AG04449 (cell line): ENCODE measurements around the gene ABHD17B.
A peak's percentile ranks its signal among the peaks of the same experiment; 100 is the strongest.
"Not testable (repeated sequence)": the region's sequence is repeated elsewhere in the genome, so short reads cannot be mapped to it uniquely, and the experiment has no call there.

Source experiments
- CTCF ChIA-PET: fragments of 350-600 bp; formaldehyde crosslinking; extraction: SDS; loops from one replicate; lab custom pipeline; 2021; ENCODE audit warnings: antibody characterized with exemption; lab: Yijun Ruan, JAX
- POLR2A ChIA-PET: fragments of 400-600, 350-600 bp; formaldehyde crosslinking; extraction: SDS; loops from one replicate; lab custom pipeline; 2020; ENCODE audit warnings: antibody characterized with exemption, inconsistent platforms; lab: Yijun Ruan, JAX
- DNase-seq: peaks from one replicate; pipeline ENCODE4 v3.0.0-alpha.2; 2010; ENCODE audit warnings: low read depth, low spot score
- H3K4me3 ChIP-seq: 2 replicates; pipeline ENCODE4 v1.5.1; 2011; ENCODE audit warnings: low read depth, mild to moderate bottlenecking, control low read depth, low read length
- CTCF ChIP-seq: IDR thresholded peaks from one replicate; pipeline ENCODE4 v1.5.1; 2011; ENCODE audit warnings: mild to moderate bottlenecking, moderate library complexity, low read length, control low read depth, inconsistent platforms; ENCODE audit not compliant: insufficient read depth; ENCODE audit errors: missing control alignments

ABHD17B gene

DNA sequence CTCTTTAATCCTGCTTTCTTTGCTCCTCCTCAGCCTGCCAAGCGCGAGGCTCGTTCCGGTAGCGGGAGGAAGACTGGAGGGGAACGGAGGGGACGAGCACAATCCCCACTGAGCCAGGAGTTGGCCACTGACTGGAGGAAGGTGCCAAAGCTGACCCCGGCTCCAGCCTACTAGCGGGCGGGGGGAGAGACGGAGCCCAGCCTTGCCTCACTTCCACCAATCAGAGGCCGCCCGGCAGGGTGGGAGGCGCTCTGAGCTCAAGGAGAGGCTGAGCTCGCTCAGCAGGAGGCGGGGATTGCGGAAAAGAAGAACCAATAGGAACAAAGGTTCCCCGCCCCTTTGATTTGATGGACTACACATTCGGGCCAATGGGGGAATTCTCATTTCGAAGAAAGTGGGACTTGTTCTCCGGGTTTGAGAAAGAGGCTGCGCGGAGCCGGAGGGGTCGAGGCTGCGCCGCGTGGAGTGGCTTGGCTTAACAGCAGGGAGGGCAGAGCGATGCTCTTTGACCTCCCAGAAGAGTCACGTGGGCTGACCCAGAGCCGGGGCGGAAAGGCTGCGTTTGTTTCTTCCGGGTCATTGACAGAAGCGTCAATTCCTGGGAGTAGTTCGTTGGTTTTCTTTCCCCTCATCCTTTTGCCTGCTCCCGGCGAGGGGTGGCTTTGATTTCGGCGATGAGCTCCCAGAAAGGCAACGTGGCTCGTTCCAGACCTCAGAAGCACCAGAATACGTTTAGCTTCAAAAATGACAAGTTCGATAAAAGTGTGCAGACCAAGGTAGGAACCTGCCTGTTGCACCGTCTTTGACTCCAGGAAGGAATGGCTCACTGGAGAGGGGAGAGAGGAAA lies at the start of gene ABHD17B, which contains the start of gene C9orf85:
Gene ABHD17B, minus strand, starts transcription at position 133 of the 847 bp plus-strand sequence. CDS start 36,113 bp downstream, outside the sequence.
Gene C9orf85, plus strand, starts transcription at position 579 of the 847 bp plus-strand sequence. Its CDS starts 96 bp downstream, at position 675.
- POLR2A ChIA-PET = interaction anchor here (0.6 to 1.8 kb wide), 15 partner anchors 9 to 113 kb away, joined by 3 to 15 read pairs (median 5); no protein-coding TSS in a partner anchor
- H3K4me3 ChIP-seq = peak within 1 kb of the TSS; percentile 89
- peak; percentile 97 for DNase-seq
- TF ChIP-seq CTCF = no peak
- CTCF ChIA-PET = interaction anchor here (1.1 to 1.5 kb wide), 5 partner anchors 15 to 113 kb away, joined by 3 to 5 read pairs (median 3); no protein-coding TSS in a partner anchor

- CTCF ChIA-PET = interaction anchor here (0.5 to 2.3 kb wide), 3 partner anchors 11 to 131 kb away, joined by 3 to 6 read pairs (median 5); no protein-coding TSS in a partner anchor
- no peak for DNase-seq
Observed at GRCh38 chr9:71955300-71955915, 44.4 kb upstream of the ABHD17B start.

GRCh38 chr9:71954652-71955051 lies 43.7 kb upstream of the ABHD17B start:
- CTCF ChIA-PET = interaction anchor here (0.5 to 2.3 kb wide), 3 partner anchors 10 to 130 kb away, joined by 3 to 6 read pairs (median 5); no protein-coding TSS in a partner anchor
- DNase-seq, POLR2A ChIA-PET, H3K4me3 ChIP-seq: not testable (repeated sequence)

More at GRCh38 chr9:71955300-71955915, 44.4 kb upstream of the ABHD17B start:
- POLR2A ChIA-PET = no interaction called here
- no peak for TF ChIP-seq CTCF
- H3K4me3 ChIP-seq = no peak overlapping the region

DNA sequence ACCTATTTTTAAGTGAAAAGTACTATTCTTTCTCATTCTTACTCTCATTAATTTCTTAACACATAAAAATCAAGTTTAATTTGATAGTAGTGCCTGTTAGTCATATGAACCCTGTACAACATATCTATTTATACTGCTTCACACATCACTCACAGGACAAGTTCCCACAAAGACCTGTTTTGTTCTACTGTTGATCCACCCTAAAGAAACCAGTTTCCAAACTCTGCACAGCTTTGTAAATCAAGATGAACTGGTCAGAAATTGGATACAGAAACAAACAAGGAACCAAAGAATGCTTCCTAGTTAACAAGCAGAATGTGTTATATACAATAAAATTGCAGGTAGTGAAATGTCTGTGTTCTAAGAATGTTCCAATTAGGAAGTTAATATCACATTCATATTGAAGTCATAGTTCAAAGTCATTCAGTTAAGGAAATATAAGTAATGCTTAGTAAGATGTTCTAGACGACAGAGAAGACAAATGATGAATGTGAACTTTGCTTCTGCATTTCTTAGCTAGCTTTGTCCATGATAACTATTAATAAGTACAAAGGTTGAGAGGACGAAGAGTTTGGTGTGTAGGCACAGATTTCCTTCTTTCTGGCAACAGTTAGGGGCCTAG lies 33.9 kb upstream of the ABHD17B start:
- no peak for TF ChIP-seq CTCF
- no peak for DNase-seq
- ChIA-PET POLR2A (no interaction called here), CTCF (interaction anchor here (1.5 kb wide), 1 partner anchor 9 kb away, joined by 5 read pairs; no protein-coding TSS in a partner anchor)
- H3K4me3 ChIP-seq = no peak overlapping the region

DNA sequence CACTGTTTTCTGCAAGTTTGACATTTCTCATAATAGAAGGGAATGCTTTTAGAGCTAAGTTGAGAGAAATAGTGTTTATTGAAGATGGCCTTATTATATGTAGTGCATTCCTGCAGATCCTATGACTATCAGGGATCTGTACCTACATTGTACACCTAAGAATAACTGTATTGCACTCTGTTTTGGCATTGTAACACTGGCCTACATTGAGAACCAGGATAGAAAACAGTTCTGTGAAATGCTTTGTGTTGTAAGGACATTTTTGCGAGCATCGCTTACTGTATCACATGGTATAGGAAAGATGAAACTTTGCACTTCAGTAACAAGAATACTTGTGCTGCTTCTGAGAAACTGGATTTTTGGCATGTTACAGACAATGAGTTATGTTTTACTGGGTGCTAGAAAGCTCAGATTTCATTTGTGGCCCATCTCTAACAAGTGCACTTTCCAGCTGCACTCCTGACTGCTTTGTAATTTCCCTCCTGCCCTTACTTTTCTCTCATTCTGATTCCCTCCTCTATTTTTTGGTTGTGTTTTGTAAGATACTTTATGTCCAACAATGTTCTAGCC lies 31.1 kb upstream of the ABHD17B start:
- DNase-seq = no peak
- no peak overlapping the region for H3K4me3 ChIP-seq
- ChIA-PET POLR2A (no interaction called here), CTCF (interaction anchor here (2.5 kb wide), 1 partner anchor 13 kb away, joined by 6 read pairs; no protein-coding TSS in a partner anchor)
- TF ChIP-seq CTCF = no peak

- ChIA-PET POLR2A (no interaction called here), CTCF (interaction anchor here (2.5 kb wide), 1 partner anchor 14 kb away, joined by 6 read pairs; no protein-coding TSS in a partner anchor)
- TF ChIP-seq CTCF = no peak
- H3K4me3 ChIP-seq = no peak overlapping the region
- DNase-seq = no peak
Observed at GRCh38 chr9:71941060-71941568, 30.1 kb upstream of the ABHD17B start.
